Ishikawa (cell line): ENCODE measurements around the gene ZRANB2.

ENCODE experiments used
- CEBPB ChIP-seq: IDR thresholded peaks from 2 replicates; pipeline ENCODE4 v1.6.1; 2012
- CREB1 ChIP-seq: IDR thresholded peaks from 2 replicates; pipeline ENCODE4 v1.6.1; 2012; ENCODE audit warnings: low read depth
- EGR1 ChIP-seq: IDR thresholded peaks from 2 replicates; pipeline ENCODE4 v1.6.1; 2012
- EP300 ChIP-seq: IDR thresholded peaks from 2 replicates; pipeline ENCODE4 v1.6.1; 2012; ENCODE audit warnings: borderline replicate concordance
- FOXM1 ChIP-seq: IDR thresholded peaks from 2 replicates; pipeline ENCODE4 v1.6.1; 2012; ENCODE audit warnings: low read depth, borderline replicate concordance
- NFIC ChIP-seq: IDR thresholded peaks from 2 replicates; pipeline ENCODE4 v1.6.1; 2012
- RAD21 ChIP-seq: IDR thresholded peaks from 2 replicates; pipeline ENCODE4 v1.6.1; 2012; ENCODE audit warnings: low read depth
- TAF1 ChIP-seq: IDR thresholded peaks from 2 replicates; pipeline ENCODE4 v1.6.1; 2012; ENCODE audit warnings: low read depth, mild to moderate bottlenecking
- TCF12 ChIP-seq: IDR thresholded peaks from 2 replicates; pipeline ENCODE4 v1.6.1; 2012; ENCODE audit warnings: low read depth
- TEAD4 ChIP-seq: IDR thresholded peaks from 2 replicates; pipeline ENCODE4 v1.6.1; 2012
- YY1 ChIP-seq: IDR thresholded peaks from 2 replicates; pipeline ENCODE4 v1.6.1; 2012; ENCODE audit warnings: low read depth
- ZBTB7A ChIP-seq: IDR thresholded peaks from 2 replicates; pipeline ENCODE4 v1.6.1; 2012; ENCODE audit warnings: low read depth
- TF ChIP-seq, protein P1 (sequence below): IDR thresholded peaks from 2 replicates; pipeline ENCODE4 v1.6.1; 2012
- TF ChIP-seq, protein P2 (sequence below): IDR thresholded peaks from 2 replicates; pipeline ENCODE4 v1.6.1; 2012; ENCODE audit warnings: low read depth, mild to moderate bottlenecking
- TF ChIP-seq, protein P3 (sequence below): IDR thresholded peaks from 2 replicates; pipeline ENCODE4 v1.6.1; 2012

Gene ZRANB2

DNA sequence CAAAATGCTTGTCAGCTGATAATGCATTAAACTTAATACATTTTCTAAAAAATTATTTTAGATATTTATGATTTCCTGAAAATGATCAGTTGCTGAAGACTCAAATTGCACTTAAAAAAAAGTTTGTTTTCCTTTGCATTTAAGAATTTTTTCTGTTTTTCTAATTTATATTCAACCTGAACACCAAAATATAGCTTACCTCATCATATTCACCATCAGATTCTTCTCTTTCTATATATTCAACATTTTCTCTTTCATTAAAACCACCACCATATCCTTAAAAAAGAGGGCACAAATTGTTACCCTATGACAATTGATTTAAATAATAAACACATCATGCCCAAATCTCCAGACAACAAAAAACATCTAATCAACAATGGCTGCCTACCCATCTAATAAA is 8.6 kb downstream of the ZRANB2 start:
- TF ChIP-seq TCF12 (no peak), EGR1 (no peak), FOXM1 (no peak), NFIC (no peak), CEBPB (no peak), RAD21 (no peak), TAF1 (no peak), TEAD4 (no peak)
- TF ChIP-seq, protein P1, sequence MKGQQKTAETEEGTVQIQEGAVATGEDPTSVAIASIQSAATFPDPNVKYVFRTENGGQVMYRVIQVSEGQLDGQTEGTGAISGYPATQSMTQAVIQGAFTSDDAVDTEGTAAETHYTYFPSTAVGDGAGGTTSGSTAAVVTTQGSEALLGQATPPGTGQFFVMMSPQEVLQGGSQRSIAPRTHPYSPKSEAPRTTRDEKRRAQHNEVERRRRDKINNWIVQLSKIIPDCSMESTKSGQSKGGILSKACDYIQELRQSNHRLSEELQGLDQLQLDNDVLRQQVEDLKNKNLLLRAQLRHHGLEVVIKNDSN, result no peak
- TF ChIP-seq, protein P2, sequence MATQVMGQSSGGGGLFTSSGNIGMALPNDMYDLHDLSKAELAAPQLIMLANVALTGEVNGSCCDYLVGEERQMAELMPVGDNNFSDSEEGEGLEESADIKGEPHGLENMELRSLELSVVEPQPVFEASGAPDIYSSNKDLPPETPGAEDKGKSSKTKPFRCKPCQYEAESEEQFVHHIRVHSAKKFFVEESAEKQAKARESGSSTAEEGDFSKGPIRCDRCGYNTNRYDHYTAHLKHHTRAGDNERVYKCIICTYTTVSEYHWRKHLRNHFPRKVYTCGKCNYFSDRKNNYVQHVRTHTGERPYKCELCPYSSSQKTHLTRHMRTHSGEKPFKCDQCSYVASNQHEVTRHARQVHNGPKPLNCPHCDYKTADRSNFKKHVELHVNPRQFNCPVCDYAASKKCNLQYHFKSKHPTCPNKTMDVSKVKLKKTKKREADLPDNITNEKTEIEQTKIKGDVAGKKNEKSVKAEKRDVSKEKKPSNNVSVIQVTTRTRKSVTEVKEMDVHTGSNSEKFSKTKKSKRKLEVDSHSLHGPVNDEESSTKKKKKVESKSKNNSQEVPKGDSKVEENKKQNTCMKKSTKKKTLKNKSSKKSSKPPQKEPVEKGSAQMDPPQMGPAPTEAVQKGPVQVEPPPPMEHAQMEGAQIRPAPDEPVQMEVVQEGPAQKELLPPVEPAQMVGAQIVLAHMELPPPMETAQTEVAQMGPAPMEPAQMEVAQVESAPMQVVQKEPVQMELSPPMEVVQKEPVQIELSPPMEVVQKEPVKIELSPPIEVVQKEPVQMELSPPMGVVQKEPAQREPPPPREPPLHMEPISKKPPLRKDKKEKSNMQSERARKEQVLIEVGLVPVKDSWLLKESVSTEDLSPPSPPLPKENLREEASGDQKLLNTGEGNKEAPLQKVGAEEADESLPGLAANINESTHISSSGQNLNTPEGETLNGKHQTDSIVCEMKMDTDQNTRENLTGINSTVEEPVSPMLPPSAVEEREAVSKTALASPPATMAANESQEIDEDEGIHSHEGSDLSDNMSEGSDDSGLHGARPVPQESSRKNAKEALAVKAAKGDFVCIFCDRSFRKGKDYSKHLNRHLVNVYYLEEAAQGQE, result no peak

DNA sequence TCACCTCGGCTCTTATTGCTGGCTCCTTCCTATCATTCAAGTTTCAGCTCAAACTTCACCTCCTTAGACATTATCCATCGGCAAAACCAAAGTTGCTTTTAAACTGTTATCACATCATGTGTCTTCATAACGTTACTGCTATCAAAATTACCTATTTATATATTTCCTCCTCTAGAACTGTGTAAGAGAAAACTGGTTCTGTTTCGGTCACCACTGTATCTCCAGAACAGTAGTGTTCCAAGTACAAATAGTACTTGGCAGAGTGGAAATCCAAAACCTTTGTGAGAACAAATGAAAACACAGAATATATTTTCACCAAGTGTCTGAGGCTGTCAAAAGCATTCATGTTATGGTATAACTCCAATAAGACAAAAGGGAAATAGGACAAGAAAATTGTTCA is 9.1 kb downstream of the ZRANB2 start:
- TF ChIP-seq TAF1, result no peak
- TF ChIP-seq, protein P2, result no peak
- TF ChIP-seq NFIC, result no peak
- TF ChIP-seq TCF12, result no peak
- TF ChIP-seq CREB1, result no peak
- TF ChIP-seq, protein P1, result no peak
- no peak for TF ChIP-seq RAD21
- no peak for TF ChIP-seq EP300
- no peak for TF ChIP-seq ZBTB7A
- no peak for TF ChIP-seq TEAD4
- no peak for TF ChIP-seq CEBPB
- TF ChIP-seq, protein P3, sequence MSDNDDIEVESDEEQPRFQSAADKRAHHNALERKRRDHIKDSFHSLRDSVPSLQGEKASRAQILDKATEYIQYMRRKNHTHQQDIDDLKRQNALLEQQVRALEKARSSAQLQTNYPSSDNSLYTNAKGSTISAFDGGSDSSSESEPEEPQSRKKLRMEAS, result no peak
- no peak for TF ChIP-seq FOXM1
- TF ChIP-seq YY1, result no peak
- TF ChIP-seq EGR1, result no peak

DNA sequence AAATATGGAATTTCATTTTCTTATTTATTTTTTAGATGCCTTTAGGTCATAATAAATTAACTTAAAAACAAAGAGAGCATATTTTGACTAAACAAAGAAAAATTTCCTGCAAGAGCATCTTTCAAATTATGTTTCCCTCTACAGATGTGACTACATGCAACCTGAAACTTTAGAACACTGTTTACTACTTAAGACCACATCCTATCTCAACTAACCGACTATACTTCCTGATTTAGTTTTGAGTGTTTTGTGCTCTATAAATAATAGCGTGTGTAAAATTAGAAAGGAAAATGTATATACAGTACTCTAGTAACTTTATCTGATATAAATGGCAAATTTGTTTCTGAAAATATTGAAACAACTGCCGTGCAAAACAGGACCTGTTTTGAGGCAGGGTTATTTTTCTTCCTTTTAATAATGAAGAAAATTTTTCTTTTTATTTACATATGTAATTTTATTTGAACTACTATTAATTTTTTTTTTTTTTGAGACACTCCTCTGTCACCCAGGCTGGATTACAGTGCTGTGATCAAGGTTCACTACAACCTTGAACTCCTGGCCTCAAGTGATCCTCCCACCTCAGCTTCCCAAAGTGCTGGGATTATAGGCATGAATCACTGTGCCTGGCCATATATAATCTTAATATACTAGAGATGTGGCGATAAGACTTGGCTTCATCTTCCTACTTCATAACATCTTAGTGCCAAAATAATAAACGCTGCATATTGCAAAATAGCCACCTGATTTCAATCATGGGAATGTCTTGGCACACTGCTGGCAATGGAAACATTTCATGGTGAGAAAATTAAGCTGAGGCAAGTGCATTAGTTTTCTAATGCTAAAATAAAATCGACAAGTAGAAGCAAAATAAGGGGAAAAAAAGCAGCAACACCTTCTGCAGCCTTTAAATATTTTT is 12.3 kb downstream of the ZRANB2 start:
- TF ChIP-seq CEBPB, result no peak
- TF ChIP-seq YY1, result no peak
- no peak for TF ChIP-seq RAD21

DNA sequence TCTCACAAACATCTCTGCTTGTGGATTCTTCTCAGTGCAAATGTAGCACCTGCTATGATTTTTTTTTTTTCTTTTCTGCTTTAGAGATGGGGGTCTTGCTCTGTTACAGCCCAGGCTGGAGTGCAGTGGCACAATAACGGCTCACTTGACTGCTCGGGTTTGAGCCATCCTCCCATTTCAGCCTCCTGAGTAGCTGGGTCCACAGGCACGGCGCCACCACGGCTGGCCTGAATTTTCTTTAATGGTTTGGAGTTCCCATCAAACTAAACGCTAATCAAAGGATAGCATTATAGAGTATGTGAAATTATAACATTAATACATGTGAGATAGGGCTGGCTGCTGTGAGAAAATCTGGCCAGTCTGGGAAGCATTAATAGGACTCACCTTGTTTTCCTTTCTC is 26.0 kb downstream of the ZRANB2 start:
- TF ChIP-seq RAD21 (no peak), YY1 (no peak), CEBPB (no peak), TCF12 (no peak), EGR1 (no peak), CREB1 (no peak), NFIC (no peak), TEAD4 (no peak), ZBTB7A (no peak)
- TF ChIP-seq, protein P3, result no peak
- TF ChIP-seq, protein P1, result no peak

DNA sequence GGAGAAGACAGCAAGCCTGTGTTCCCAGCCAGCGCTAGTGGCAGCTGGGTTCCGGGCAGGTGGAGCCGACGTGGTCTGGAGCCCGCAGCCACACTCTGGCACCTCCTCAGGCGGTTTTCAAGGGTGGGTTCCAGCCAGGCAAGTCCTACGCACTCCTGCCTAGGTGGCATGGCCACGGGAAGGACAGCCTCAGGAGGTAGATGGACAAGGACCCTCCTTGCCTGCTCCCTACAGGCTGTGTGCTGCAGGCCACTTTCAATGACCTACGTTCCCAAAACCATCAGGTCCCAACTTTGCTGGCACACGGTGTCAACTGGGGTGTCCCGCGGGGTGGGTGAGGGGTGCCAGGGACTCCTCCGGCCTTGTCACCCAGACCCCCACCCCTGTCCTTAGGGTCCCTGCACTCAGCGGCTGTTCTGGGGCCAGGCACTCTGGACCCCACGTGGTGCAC is 26.5 kb downstream of the ZRANB2 start:
- TF ChIP-seq, protein P1, result no peak
- TF ChIP-seq, protein P2, result no peak
- TF ChIP-seq TCF12 (no peak), TAF1 (no peak), TEAD4 (no peak), EP300 (no peak), RAD21 (no peak), YY1 (no peak), EGR1 (no peak), FOXM1 (no peak), CEBPB (no peak), CREB1 (no peak), ZBTB7A (no peak), NFIC (no peak)
- TF ChIP-seq, protein P3, result no peak
